HG02763 (cell line): ENCODE data around the gene NMB.

Experiments
- ATAC-seq: cut with Tn5 transposase; IDR thresholded peaks from one replicate; pipeline ENCODE4 v1.9.1; 2021; ENCODE audit warnings: mild to moderate bottlenecking, moderate library complexity; ENCODE audit not compliant: unreplicated experiment

Gene NMB

GRCh38 chr15:84620626-84621025 lies 37.4 kb downstream of the NMB start:
- ATAC-seq, result no peak

GRCh38 chr15:84616235-84616634 lies 41.8 kb downstream of the NMB start:
- ATAC-seq, result no peak

GRCh38 chr15:84611631-84612030 lies 46.4 kb downstream of the NMB start:
- ATAC-seq, result no peak

GRCh38 chr15:84609818-84610525 lies 48.0 kb downstream of the NMB start:
- no peak for ATAC-seq

- no peak for ATAC-seq
These were observed 49.2 kb downstream of the NMB start for GRCh38 chr15:84608707-84609284.

GRCh38 chr15:84606653-84607120 lies 51.3 kb downstream of the NMB start:
- ATAC-seq, result no peak

- ATAC-seq, result no peak
These were observed 52.5 kb downstream of the NMB start for GRCh38 chr15:84605554-84605882.
